HG03558 (cell line): Measurements from ENCODE around the gene RFX7.
"Not testable (repeated sequence)": the region's sequence is repeated elsewhere in the genome, so short reads cannot be mapped to it uniquely, and the experiment has no call there.

Experiments
- ATAC-seq: cut with Tn5 transposase; IDR thresholded peaks from one replicate; pipeline ENCODE4 v1.9.1; 2021; ENCODE audit warnings: moderate number of reproducible peaks; ENCODE audit not compliant: unreplicated experiment; ENCODE audit errors: extremely low read depth

RFX7 gene

GRCh38 chr15:56243163-56244037 is at the start of gene RFX7:
Gene RFX7 (minus strand): TSS chr15:56243879. CDS start chr15:56243285, 594 bp downstream.
- ATAC-seq, result no peak

GRCh38 chr15:56292546-56293316 is 49.1 kb upstream of the RFX7 start:
- ATAC-seq, result no peak

- ATAC-seq, result no peak
These were observed 48.1 kb upstream of the RFX7 start for GRCh38 chr15:56291741-56292140.

GRCh38 chr15:56286213-56286612 is 42.5 kb upstream of the RFX7 start:
- ATAC-seq, result no peak

- no peak for ATAC-seq
These were observed 37.5 kb upstream of the RFX7 start for GRCh38 chr15:56281145-56281544.

GRCh38 chr15:56273724-56274123 is 30.0 kb upstream of the RFX7 start:
- ATAC-seq, result no peak

- no peak for ATAC-seq
These were observed 28.8 kb upstream of the RFX7 start for GRCh38 chr15:56272454-56272853.

GRCh38 chr15:56266465-56266864 is 22.8 kb upstream of the RFX7 start:
- not testable (repeated sequence) for ATAC-seq

GRCh38 chr15:56261854-56262509 is 18.3 kb upstream of the RFX7 start:
- ATAC-seq, result no peak

- not testable (repeated sequence) for ATAC-seq
These were observed 13.6 kb upstream of the RFX7 start for GRCh38 chr15:56257306-56257705.

GRCh38 chr15:56254265-56254664 is 10.6 kb upstream of the RFX7 start:
- ATAC-seq, result no peak

- no peak for ATAC-seq
These were observed 8.7 kb upstream of the RFX7 start for GRCh38 chr15:56252386-56252785.

GRCh38 chr15:56251315-56252095 is 7.8 kb upstream of the RFX7 start:
- no peak for ATAC-seq

GRCh38 chr15:56250626-56251025 is 6.9 kb upstream of the RFX7 start:
- ATAC-seq, result no peak

GRCh38 chr15:56249092-56249491 is 5.4 kb upstream of the RFX7 start:
- no peak for ATAC-seq

GRCh38 chr15:56248311-56248992 is 4.8 kb upstream of the RFX7 start:
- no peak for ATAC-seq

GRCh38 chr15:56247266-56247665 is 3.6 kb upstream of the RFX7 start:
- no peak for ATAC-seq

- ATAC-seq, result peak; percentile 51
These were observed 2.5 kb upstream of the RFX7 start for GRCh38 chr15:56245871-56246814.
